HG02970 (cell line): ENCODE measurements around the gene C10orf90.

ENCODE experiments used
- ATAC-seq: cut with Tn5 transposase; IDR thresholded peaks from one replicate; pipeline ENCODE4 v1.9.1; 2021; ENCODE audit warnings: mild to moderate bottlenecking, moderate library complexity, moderate number of reproducible peaks; ENCODE audit not compliant: unreplicated experiment, low FRiP score

C10orf90 gene

DNA sequence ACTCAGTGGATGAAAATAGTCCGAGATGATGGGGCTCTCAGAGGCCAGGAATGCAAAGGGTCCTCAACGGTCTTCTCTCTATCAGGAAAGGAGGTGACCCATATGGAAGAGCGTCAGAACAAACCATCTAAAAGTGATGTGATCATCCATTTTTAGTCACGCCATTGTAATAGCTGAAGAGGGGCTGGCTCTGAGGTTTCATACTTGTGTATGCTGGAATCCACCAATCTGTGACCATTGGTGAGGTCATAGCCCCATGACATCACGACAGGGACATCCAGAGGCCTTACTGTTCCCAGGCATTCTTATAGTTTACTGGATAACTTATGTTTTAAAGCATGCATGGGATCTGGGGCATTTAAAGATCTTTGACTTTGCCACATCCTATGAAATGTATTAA lies 83.6 kb downstream of the C10orf90 start:
- ATAC-seq, result no peak

DNA sequence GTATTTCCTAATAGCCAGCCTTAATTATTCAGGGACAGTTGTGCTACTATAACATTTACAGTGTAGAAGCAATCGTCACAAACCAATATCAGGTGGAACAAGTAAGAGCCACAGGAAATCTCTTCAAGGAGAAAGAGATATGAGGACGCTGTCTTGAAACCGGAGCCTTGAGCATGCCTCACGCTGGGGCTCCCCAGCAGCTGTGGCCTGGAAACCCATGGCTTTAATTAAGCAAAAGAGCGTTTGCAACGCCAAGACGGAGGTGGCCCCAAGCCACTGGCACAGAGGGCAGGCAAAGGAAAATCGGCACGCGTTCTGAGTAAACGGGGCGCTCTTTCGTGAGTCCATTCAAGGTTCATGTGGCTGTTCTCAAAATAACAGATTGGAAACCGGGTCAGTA lies 84.4 kb downstream of the C10orf90 start:
- no peak for ATAC-seq

DNA sequence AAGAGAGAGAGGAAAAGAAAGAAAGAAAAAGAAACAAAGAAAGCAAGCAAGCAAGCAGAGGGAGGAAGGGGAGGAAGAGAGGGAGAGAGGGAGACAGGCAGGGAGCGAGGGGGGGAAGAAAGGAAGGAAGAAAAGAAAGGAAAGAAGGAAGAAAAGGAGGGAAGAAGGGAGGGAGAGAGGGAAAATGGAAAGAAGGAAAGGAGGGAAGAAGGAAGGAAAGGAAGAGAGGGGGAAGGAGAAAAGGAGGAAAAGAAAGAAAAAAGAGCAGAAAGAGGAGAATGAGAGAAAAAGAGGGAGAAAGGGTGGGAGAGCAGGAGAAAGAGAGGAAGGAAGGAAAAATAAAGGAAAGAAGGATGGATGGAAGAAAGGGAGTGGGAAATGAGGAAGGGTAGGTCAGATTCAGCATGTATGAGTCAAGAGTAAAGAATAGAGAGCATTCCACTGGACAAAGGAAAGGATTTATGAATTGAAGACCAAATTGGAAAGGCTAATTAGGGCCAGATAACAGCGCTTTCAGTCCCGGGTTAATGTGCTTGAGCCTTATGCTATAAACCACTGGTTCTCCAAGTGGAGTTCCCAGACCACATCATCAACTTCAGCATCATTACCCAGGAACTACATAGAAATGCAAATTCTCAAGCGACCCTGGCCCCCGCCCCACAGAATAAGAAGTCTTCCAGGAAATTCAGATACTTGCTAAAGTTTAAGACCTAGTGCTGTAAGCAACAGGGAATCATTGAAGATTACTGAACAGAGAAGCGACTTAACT lies 85.1 kb downstream of the C10orf90 start:
- no peak for ATAC-seq

DNA sequence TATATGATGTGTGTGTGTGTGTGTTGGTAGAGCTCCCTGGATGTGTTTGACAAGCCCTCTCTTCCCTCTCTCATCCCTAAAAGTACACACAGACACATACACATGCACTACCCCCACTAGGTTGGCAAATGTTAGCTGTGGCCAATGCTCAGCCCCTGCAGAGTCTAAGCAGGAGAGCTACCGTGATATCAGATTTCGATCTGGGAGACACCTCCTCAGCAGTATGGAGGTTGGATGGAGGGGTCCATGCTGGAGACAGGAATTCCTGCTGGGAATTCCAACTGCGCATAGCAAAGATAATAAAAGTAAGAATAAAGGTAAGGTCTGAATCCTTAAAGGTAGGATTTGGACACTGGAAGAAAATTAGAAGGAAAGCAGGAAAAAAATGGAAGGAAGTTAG lies 85.7 kb downstream of the C10orf90 start:
- ATAC-seq, result no peak

DNA sequence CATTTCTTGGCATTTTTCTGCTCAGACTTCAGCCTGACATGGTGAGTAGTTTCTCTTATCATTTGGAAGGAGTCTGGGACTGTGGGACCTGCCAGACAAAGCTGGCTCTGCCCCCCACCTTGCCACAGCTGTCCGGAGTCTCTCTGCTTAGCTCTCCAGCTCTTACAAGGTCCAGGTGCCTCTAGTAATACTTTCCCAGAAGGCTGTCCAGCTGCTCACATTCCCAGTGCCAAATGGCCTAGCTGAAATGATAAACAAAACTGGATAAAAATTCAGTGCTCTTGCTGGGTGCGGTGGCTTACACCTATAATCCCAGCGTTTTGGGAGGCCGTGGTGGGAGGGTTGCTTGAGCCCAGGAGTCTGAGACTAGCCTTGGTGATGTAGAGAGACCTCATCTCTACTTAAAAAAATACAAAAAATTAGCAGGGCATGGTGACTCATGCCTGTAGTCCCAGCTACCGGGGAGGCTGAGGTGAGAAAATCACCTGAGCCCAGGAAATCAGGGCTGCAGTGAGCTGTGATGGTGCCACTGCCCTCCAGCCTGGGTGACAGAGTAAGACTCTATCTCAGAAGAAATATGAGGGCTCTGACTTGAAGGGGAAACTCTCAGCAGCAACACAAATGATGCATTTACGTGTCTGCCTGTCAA lies 86.8 kb downstream of the C10orf90 start:
- ATAC-seq, result no peak

DNA sequence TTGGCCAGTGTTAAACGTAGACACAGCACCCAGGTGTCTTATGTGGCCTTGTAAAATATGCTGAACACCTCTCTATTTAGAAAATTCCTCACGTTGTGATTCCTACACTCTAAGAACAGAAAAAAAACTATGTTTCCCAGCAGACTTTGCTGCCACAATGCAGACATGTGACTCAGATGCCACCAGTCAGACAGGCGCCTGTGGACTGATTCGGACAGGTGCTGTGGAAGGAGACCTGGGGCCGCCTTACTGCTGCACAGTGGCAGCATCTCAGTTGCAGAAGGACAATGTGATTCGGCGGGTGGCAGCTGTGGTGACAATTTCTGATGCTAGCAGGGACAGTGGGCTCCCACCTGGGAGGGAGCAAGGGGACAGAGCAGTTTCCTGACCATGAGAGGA lies 88.8 kb downstream of the C10orf90 start:
- no peak for ATAC-seq

DNA sequence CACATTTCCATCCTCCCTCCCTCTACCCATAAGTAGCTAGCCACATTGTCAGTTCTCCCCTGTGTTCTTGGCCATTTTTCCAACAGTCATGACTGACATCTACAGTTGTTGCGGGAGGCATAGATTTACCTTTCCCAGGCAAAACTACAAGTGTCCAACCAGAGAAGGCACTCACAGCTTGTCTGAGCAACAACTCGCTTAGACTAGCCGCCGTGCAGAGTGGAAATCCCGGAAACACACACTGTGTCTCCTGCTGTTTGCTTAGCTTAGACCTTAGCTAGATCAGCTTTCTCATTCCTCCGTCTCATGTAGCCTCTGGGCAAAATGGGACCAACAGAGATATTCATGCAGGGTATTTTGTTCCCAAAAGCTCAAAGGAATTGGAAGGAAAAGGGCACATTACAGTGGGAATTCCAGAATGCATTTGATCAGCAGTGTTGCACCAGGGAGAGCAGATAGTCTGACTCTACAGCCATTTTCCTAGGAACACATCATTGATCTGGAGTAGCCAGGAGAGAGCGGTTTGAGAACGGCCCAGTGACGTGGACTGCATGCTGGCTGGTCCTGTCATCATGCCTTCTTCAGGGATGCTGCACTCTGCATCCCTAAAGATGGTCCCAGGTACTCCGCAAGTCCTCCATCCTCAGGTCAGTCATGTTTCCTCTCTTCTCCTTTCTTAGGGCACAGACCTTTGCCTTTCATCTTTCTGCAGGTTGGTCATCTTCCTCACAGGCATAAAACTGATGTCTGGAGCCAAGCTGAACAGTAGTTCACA lies 89.4 kb downstream of the C10orf90 start:
- ATAC-seq, result no peak

DNA sequence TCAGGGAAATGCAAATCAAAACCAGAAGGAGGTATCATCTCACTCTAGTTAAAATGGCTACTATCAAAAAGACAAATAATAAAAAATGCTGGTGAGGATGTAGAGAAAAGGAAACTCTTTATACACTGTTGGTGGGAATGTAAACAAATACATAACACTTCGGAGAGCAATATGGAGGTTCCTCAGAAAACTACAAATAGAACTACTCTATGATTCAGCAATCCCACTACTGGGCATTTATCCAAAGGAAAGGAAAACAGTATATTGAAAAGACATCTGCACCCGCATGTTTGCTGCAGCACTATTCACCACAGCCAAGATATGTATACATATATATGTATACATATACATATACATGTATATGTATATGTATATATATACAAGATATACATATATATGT lies 94.2 kb downstream of the C10orf90 start:
- ATAC-seq, result no peak

DNA sequence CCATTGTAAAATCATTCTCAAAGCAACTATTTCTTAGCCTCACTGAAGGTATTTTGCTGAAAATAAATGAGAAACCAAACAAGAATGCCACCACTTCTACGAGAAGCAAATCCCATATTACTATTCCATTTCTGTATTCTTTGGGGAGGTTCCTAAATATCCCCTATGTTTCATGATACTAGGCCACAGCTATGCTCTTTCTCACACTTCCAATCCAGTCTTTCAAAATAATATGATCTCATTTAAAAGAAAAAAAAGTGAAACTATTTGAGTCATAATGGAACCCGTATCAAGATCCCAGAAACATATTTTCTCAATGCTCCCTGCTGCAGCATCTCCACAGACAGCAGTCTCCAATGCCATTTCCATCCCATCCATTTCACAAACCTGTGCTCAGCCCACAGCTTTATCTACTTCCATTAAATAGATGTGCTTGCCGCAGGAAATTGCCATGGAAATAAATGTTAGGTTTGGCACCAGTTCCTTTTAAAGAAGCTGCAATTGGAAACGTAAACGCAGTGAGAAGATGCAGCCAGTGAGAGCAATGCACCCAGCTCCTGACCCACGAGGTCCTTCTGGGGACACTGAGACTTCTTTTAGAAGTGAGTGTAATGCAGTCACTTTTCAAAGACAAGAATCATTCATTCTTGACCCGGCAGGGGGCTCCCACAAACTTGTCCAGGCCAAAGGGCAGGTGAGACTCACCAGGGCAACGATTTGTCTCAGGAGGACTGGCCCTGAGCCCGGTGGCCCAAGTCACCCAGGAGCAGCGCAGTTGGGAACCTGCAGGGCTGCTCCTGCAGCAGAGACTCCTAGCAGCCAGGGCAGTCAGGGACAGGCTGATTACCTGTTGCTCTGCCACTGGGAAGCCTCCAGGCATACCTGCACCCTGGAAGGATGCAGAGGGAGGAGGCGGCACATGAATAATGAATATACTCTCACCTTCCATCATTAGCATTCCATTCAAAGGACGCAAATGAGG lies 99.6 kb downstream of the C10orf90 start:
- no peak for ATAC-seq

DNA sequence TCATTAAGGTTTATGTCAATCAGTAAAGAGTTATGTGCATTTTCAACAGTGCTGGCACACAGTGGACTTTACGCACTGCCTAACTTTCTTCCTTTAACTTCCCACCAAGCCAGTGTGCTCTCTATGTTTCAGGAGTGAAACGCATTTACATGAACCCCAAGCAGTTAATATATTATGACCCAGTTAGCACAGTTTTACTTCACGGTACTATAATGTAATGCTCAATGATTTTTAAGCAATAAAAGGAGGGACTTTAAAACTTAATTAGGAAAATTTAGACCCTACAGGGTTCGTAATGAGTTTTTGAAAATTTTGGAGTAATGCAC lies 100.3 kb downstream of the C10orf90 start:
- ATAC-seq, result no peak

DNA sequence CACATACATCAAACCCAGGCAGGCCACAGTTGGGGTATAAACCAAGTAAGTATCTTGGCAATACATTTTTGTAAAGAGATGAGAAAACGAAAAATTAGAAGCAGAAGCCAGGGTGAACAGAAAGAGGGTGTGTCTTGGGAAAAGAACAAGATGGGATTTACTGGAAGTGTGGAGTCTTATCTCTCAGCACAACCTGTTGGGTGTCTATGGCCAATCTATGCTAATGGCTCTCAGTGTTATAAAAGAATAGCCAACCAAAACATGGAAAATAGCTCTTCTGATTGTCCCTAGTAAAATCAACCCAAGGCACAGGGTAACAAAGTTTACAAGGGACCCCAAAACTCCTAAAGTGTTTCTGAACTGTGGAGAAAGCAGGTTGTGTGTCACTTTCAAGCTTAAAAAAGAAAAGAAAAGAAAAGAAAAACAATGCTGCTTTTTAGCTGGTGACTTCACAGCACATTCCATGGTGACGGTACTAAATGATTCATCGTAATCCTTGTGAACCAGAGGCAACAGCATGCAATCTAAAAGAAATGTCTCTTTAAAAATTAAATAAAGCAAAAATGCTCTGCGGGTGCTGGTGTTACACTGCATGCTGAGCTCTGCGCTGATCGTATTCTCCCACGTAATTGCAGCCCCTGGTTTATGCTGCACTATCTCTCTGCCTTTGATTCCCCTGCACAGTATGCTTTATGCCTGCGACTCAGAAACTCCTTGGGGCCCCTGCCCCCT lies 100.8 kb downstream of the C10orf90 start:
- ATAC-seq, result no peak

DNA sequence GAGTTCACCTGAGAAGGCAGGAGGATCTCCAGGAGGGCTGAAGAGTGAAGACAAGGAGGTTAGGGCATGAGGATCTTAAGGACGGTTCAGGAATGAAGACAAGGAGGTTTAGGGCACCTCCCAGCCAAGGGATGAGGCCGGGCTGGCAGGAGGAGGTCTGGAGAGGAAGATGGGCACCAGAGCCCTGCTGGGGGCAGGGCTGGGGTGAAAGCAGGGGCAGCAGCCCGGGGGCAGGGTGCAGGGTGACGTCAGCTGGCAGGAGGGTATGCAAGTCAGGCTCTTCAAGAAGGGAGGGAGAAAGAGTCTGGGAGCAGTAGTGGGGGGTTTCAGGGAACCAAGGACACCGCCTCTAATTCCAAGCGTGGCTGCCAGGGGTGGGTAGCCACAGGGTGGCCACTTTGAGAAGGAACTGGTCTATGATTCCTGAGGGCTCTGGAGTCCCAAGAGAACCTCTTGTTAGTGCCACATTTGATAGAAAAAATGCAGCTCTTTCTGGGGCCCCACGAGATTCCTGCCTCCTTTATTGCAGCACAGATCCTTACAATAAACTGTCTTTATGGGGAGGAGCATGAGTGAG lies 101.6 kb downstream of the C10orf90 start:
- ATAC-seq, result no peak

DNA sequence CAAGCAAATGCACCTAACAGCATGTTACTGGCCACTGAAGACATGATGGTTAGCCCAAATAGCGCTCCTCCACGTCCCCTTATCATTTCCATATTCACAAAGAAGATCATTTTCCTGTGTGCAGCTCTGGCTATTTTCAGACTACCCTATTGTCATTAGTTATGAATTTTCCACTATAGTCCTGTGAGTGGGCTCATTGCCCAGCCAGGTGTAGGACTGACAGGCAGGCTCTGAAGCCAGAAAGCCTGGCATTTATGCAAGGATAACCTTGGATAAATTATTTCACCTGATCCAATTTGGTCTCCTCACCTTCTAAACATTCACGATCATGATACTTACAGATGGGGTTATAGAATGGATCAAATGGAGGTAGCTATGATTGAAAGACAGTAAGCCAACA lies 104.6 kb downstream of the C10orf90 start:
- ATAC-seq, result no peak

DNA sequence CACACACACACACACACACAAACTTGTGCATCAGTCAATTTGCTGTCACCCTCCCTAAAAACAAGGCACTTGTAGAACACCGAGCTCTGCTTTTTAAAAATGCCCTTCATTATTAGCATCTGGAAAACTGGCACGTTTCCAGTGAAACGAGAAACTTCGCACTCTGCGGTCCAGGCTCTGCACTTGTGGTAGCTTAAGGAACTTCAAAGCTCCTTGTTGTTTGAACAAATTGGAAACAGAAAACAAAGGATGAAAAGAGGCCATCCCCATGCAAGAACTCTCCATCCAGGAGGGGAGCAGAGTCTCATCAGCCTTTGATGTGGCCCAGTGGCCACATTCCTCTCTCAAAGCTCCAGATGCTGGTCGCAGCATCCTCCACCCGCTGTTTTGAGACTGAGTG lies 105.1 kb downstream of the C10orf90 start:
- no peak for ATAC-seq

DNA sequence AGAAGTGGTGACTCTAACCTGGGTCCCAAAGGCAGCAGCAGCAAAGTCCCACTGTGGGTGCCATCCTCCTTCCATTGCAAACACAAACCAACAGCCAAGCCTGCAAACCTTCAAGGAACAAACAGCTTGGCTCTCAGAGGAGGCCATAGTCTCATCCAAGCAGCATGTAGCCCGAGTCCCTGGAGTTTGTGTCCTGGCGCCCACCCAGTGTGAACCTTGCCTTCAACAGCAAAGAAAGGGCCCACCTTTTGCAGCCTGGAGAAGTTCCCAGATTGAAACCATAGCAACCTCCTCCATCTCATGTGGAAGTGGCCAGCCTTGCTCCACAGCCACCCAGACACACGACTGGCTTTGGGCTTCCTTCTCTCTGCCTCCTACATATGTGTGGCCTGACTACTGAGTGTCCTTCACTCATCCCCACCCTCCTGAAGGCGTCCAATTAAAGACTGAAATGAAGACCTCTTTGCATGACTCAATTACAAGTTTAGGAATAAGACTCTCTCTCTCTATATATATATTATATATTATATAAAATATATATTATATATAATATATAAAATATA lies 106.1 kb downstream of the C10orf90 start:
- no peak for ATAC-seq

DNA sequence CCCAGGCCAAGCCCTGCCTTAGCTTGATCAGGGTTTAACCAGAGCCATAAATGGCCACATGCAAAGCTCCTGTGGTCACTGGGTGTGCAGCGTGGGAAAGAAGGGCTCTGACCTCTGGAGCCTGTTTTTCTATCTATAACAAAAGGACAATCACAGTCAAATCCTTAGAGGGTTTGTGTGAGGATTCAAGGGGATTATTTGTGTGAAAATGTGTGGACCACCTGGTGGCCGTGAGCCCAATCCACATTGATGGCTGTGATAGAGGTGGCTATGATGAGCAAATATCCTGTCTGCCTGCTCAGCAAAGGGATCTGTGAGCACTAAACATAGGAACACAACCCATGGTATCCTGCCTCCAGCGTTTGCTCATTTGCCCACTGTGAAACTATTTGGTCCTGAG lies 107.1 kb downstream of the C10orf90 start:
- ATAC-seq, result no peak

DNA sequence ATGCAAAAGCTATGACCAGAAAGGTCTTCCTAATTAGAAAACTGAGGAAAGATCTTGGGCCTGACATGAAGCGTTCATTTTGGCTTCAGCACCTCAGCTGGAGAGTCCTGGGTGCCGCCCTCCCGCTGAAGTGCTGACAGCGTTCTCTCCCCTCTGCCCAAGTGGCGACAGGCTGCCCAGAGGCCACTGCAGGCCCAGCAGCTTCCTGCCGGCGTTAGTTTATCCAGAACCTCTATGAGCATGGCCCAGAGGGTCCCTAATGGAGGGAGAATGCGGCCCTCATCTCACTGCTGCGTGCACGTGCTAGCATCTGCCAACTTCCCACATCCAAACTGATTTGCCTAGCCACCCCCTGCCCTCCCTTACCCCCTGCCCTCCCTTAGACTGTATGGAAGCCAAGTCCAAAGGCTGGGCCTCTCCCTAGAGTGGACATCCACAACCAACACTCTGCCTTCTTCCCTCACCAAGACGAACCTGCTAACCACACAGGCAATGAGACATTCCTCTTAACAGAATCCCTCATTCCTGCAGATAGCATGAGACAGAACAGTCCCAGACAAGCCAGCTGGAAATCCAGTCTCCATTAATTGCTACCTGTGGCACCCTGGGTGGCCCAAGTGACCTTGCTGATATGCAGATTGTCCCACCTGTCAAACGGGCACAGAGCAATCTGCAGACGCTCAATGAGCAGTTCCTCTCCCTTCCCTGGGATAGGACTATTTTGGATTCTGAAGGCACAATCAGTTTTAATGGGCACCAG lies 108.4 kb downstream of the C10orf90 start:
- ATAC-seq, result no peak

DNA sequence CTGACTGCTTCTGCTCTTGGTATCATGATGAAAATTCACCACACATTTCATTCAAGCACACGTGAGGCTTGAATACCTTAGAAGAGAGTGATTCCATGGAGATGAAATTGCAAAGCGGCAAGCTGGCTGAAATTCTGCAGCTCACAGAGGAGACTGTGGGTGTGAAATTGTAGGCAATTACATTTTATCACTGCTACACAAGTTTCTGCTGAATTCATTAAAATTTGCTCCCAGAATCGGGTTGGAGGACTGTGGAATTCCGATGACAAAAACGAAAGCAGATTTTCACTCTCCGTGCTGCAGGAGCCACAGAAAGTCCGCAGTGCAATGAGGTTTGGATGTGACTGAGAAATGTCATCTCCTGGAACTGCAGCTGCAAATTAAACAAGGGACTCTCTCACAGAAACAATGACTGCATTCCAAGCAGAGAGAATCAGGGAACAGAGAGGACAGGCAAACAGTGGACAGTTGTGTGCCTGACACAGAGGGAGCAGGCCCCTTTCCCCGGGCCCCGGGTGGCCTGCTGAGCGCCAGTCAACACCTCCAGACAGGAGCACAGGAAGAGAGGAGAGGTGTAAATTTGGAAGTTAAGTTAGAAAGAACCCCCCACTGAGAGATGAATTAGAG lies 109.1 kb downstream of the C10orf90 start:
- ATAC-seq, result no peak
